Right lobe of liver (tissue), 4 donors: ENCODE data around the gene VWDE.

Experiments used
- POLR2A ChIP-seq: fragments of 450-650 bp; IDR thresholded peaks from one replicate; pipeline ENCODE4 v1.6.1; 2017; ENCODE audit warnings: antibody characterized with exemption, mild to moderate bottlenecking
- TF ChIP-seq, protein P1 (sequence below), 4 donors: fragments of 200-600 bp in 3 of 4; fragments of 450-650 bp in 1 of 4; IDR thresholded peaks; one replicate each; pipeline versions ENCODE4 v1.5.1 to v1.8.0; 2016 to 2022; ENCODE audit warnings: antibody characterized with exemption in 4 of 4, mild to moderate bottlenecking in 2 of 4
- donor health status: DM: no; HTN: no; CAD: no.
- donor health status: DM: no; HTN: no; CAD: no.
- donor health status: DM: no; HTN: yes; CAD: no.

DNA sequence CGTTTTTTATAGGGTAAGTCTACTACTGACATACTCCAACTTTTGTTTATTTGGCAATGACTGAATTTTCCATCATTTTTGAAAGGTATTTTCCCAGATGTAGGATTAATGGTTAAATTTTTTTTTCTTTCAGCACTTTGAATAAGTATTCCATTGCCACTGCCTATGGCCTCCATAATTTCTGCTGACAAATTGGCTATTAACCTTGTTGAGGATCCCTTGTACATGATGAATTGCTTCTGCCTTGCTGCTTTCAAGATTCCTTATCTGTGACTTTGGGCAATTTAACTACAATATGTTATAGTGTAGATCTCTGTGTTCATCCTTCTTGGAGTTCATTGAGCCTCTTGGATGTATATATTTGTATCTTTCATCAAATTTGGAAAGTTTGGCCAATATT lies 21.6 kb upstream of the VWDE start:
- TF ChIP-seq, protein P1, sequence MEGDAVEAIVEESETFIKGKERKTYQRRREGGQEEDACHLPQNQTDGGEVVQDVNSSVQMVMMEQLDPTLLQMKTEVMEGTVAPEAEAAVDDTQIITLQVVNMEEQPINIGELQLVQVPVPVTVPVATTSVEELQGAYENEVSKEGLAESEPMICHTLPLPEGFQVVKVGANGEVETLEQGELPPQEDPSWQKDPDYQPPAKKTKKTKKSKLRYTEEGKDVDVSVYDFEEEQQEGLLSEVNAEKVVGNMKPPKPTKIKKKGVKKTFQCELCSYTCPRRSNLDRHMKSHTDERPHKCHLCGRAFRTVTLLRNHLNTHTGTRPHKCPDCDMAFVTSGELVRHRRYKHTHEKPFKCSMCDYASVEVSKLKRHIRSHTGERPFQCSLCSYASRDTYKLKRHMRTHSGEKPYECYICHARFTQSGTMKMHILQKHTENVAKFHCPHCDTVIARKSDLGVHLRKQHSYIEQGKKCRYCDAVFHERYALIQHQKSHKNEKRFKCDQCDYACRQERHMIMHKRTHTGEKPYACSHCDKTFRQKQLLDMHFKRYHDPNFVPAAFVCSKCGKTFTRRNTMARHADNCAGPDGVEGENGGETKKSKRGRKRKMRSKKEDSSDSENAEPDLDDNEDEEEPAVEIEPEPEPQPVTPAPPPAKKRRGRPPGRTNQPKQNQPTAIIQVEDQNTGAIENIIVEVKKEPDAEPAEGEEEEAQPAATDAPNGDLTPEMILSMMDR (IDR thresholded peaks at IDR 0.05), result no peak
- no peak for TF ChIP-seq POLR2A
